Measurements from ENCODE around the gene GATAD2A.

Gene GATAD2A

GRCh38 chr19:19485998-19486290 lies 80.5 kb downstream of the GATAD2A start:
- Histone ChIP-seq H3K27ac (replicated peaks) (no peak overlapping the region), H3K27me3 (ENCODE audit: insufficient read depth, poor library complexity, severe bottlenecking) (no peaks in the 10 kb centered on the region), H3K4me3 (replicated peaks; ENCODE audit: insufficient read depth, low read length) (no peak overlapping the region)
- TF ChIP-seq GABPA (IDR thresholded peaks at IDR 0.05; ENCODE audit: low read depth): no peak
- no peak for TF ChIP-seq SPI1 (IDR thresholded peaks at IDR 0.05; ENCODE audit: borderline replicate concordance, low read depth)
- TF ChIP-seq POLR2AphosphoS5 (IDR thresholded peaks at IDR 0.05; ENCODE audit: low read depth): no peak
- TF ChIP-seq, protein P1, sequence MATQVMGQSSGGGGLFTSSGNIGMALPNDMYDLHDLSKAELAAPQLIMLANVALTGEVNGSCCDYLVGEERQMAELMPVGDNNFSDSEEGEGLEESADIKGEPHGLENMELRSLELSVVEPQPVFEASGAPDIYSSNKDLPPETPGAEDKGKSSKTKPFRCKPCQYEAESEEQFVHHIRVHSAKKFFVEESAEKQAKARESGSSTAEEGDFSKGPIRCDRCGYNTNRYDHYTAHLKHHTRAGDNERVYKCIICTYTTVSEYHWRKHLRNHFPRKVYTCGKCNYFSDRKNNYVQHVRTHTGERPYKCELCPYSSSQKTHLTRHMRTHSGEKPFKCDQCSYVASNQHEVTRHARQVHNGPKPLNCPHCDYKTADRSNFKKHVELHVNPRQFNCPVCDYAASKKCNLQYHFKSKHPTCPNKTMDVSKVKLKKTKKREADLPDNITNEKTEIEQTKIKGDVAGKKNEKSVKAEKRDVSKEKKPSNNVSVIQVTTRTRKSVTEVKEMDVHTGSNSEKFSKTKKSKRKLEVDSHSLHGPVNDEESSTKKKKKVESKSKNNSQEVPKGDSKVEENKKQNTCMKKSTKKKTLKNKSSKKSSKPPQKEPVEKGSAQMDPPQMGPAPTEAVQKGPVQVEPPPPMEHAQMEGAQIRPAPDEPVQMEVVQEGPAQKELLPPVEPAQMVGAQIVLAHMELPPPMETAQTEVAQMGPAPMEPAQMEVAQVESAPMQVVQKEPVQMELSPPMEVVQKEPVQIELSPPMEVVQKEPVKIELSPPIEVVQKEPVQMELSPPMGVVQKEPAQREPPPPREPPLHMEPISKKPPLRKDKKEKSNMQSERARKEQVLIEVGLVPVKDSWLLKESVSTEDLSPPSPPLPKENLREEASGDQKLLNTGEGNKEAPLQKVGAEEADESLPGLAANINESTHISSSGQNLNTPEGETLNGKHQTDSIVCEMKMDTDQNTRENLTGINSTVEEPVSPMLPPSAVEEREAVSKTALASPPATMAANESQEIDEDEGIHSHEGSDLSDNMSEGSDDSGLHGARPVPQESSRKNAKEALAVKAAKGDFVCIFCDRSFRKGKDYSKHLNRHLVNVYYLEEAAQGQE (IDR thresholded peaks at IDR 0.05; ENCODE audit: insufficient replicate concordance, low read depth): no peak
- DNase-seq (ENCODE audit: low read depth in 1 of 2, low spot score in 1 of 2): no peak

DNA sequence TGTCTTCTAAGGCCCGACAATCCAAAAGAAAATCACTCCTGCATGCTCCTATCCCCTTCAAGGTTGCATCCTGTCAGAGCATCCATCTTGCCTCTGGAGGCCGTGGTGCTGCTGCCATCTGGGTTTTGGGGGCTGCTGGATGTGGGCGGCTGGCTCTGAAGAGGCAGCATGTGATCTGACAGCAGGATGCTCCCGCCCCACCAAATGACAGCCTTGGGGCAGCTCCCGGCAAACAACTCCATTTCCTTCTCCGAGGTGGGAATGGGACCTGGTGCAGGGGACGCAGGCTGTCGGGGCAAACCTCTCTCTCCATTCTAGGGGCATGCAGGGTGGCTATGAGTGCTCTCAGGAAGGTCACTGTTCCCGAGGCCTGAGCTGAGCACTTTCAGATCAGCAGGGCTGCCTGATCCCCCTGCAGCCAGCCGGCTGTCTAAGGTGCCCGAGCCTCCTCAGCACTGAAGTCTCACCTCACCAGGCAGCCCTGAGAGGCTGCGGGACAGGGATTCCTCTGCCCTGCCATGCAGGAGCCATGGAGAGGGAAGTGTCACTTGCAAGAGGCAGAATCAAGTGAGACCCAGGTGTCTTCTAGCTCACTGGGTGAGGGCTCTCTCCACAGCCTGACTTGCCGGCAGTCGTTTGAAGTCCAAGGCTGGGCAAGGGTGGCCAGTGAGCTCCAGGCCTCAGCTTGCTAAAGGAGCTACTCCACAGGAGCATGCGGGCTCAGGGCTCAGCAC lies 81.0 kb downstream of the GATAD2A start:
- DNase-seq (ENCODE audit: low read depth in 1 of 2, low spot score in 1 of 2): no peak
- TF ChIP-seq GABPA (IDR thresholded peaks at IDR 0.05; ENCODE audit: low read depth) (no peak), SPI1 (IDR thresholded peaks at IDR 0.05; ENCODE audit: borderline replicate concordance, low read depth) (no peak), POLR2AphosphoS5 (IDR thresholded peaks at IDR 0.05; ENCODE audit: low read depth) (no peak)
- TF ChIP-seq, protein P1 (IDR thresholded peaks at IDR 0.05; ENCODE audit: insufficient replicate concordance, low read depth): no peak
- H3K27me3 ChIP-seq (ENCODE audit: insufficient read depth, poor library complexity, severe bottlenecking): no peaks in the 10 kb centered on the region
- no peak overlapping the region for H3K4me3 ChIP-seq (replicated peaks; ENCODE audit: insufficient read depth, low read length)
- peak overlapping the region; percentile 33; the same call in 1 of the 2 replicates for H3K27ac ChIP-seq (replicated peaks)

DNA sequence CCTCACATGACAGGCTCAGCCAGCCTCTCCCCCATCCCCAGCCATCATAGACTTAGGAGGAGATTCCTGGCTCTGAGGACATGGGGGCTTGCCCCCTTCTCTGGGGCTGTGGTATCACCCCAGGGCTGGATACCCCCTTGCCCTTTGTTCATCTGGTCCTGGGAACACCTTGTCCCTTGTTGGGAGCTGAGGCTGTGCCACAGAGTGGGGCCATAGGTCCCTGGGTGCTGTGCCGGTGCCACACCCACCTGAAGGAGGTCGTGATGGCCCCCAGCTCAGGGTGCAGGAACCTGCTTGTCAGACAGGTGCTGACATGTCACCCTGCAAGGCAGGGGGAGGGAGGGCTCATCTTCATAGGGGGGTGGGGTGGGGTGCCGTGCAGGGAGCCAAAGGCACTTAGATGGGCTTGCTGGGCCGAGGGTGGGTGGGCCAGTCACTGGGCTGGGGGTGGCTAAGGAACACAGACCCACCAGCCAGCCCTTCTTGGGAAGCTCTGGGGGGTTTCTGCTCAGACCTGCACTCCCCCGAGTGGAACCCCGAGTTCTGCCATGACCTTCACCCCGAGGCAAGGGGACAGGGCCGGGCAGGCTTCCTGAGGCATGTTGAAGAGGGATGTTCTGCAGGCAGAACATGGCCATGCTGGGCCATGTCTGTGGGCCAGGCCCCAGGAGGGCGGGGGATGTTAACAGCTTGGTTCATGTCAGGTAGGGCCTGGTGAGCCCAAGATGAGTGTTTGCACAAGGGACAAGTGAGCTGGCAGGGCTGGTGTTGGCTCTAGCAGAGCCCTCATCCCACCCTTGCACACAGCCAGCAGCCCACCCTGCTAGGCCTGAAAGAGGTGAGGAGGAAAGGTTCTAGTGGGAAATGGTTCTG lies 81.8 kb downstream of the GATAD2A start:
- no peaks in the 10 kb centered on the region for H3K27me3 ChIP-seq (ENCODE audit: insufficient read depth, poor library complexity, severe bottlenecking)
- H3K4me3 ChIP-seq (replicated peaks; ENCODE audit: insufficient read depth, low read length): no peak overlapping the region
- peak overlapping the region; percentile 89 for H3K27ac ChIP-seq (replicated peaks)
- TF ChIP-seq GABPA (IDR thresholded peaks at IDR 0.05; ENCODE audit: low read depth): no peak
- TF ChIP-seq SPI1 (IDR thresholded peaks at IDR 0.05; ENCODE audit: borderline replicate concordance, low read depth): no peak
- TF ChIP-seq, protein P1 (IDR thresholded peaks at IDR 0.05; ENCODE audit: insufficient replicate concordance, low read depth): no peak
- TF ChIP-seq POLR2AphosphoS5 (IDR thresholded peaks at IDR 0.05; ENCODE audit: low read depth): no peak
- TF ChIP-seq CTCF (IDR thresholded peaks at IDR 0.05; ENCODE audit: insufficient read depth, low read length): no peak
- no peak for DNase-seq (ENCODE audit: low read depth in 1 of 2, low spot score in 1 of 2)
